Ishikawa (cell line): ENCODE data around the gene ZMIZ1.

ENCODE experiments used
- CEBPB ChIP-seq: IDR thresholded peaks from 2 replicates; pipeline ENCODE4 v1.6.1; 2012
- EP300 ChIP-seq: IDR thresholded peaks from 2 replicates; pipeline ENCODE4 v1.6.1; 2012; ENCODE audit warnings: borderline replicate concordance
- FOXM1 ChIP-seq: IDR thresholded peaks from 2 replicates; pipeline ENCODE4 v1.6.1; 2012; ENCODE audit warnings: low read depth, borderline replicate concordance
- MAX ChIP-seq: IDR thresholded peaks from 2 replicates; pipeline ENCODE4 v1.6.1; 2012
- NFIC ChIP-seq: IDR thresholded peaks from 2 replicates; pipeline ENCODE4 v1.6.1; 2012
- RAD21 ChIP-seq: IDR thresholded peaks from 2 replicates; pipeline ENCODE4 v1.6.1; 2012; ENCODE audit warnings: low read depth
- REST ChIP-seq: IDR thresholded peaks from 2 replicates; pipeline ENCODE4 v1.6.1; 2012; ENCODE audit warnings: low read depth, mild to moderate bottlenecking
- TAF1 ChIP-seq: IDR thresholded peaks from 2 replicates; pipeline ENCODE4 v1.6.1; 2012; ENCODE audit warnings: low read depth, mild to moderate bottlenecking
- USF1 ChIP-seq: IDR thresholded peaks from 2 replicates; pipeline ENCODE4 v1.6.1; 2012
- YY1 ChIP-seq: IDR thresholded peaks from 2 replicates; pipeline ENCODE4 v1.6.1; 2012; ENCODE audit warnings: low read depth
- ZBTB7A ChIP-seq: IDR thresholded peaks from 2 replicates; pipeline ENCODE4 v1.6.1; 2012; ENCODE audit warnings: low read depth

GRCh38 chr10:79144351-79145173, 75.8 kb downstream of the ZMIZ1 start:
- no peak for TF ChIP-seq FOXM1
- no peak for TF ChIP-seq EP300
- no peak for TF ChIP-seq MAX
- no peak for TF ChIP-seq USF1
- TF ChIP-seq TAF1, result no peak
- TF ChIP-seq YY1, result no peak
- TF ChIP-seq REST, result no peak
- TF ChIP-seq RAD21, result no peak
- TF ChIP-seq NFIC, result no peak
- no peak for TF ChIP-seq ZBTB7A
- TF ChIP-seq CEBPB, result no peak
